HCT116 (cell line): ENCODE data around the gene ZNF304.

Experiments
- CEBPB ChIP-seq: IDR thresholded peaks from 2 replicates; pipeline ENCODE4 v1.6.1; 2012; ENCODE audit warnings: low read depth
- CTCF ChIP-seq, 3 experiments: fragments of 200-600 bp in 1 of 3; sonication (generic) in 1 of 3; IDR thresholded peaks in 2 of 3; conservative IDR thresholded peaks in 1 of 3; 2 replicates each; pipeline ENCODE4 v1.5.1; 2012 to 2017; ENCODE audit warnings: low read depth in 2 of 3, low read length in 2 of 3, antibody characterized with exemption in 1 of 3, borderline replicate concordance in 1 of 3, control low read depth in 1 of 3, mild to moderate bottlenecking in 1 of 3, mixed read lengths in 1 of 3, mixed run types in 1 of 3, moderate library complexity in 1 of 3; ENCODE audit not compliant: insufficient read depth in 1 of 3
- EZH2 ChIP-seq: fragments of 200-600 bp; sonication (generic); IDR thresholded peaks from 2 replicates; pipeline ENCODE4 v1.6.1; 2017; ENCODE audit warnings: antibody characterized with exemption, mixed run types
- EZH2phosphoT487 ChIP-seq: fragments of 200-600 bp; IDR thresholded peaks from 2 replicates; pipeline ENCODE4 v1.6.1; 2018; ENCODE audit warnings: antibody characterized with exemption, borderline replicate concordance
- POLR2A ChIP-seq: IDR thresholded peaks from 2 replicates; pipeline ENCODE4 v1.7.0; 2011; ENCODE audit warnings: borderline replicate concordance; ENCODE audit not compliant: insufficient read depth, insufficient read length; ENCODE audit errors: extremely low read depth
- POLR2AphosphoS5 ChIP-seq: IDR thresholded peaks from 2 replicates; pipeline ENCODE4 v1.6.1; 2011; ENCODE audit warnings: mild to moderate bottlenecking, low read depth, low read length, moderate library complexity
- RAD21 ChIP-seq: IDR thresholded peaks from 2 replicates; pipeline ENCODE4 v1.6.1; 2012; ENCODE audit warnings: low read depth, mild to moderate bottlenecking
- REST ChIP-seq: IDR thresholded peaks from 2 replicates; pipeline ENCODE4 v1.6.1; 2012; ENCODE audit warnings: low read depth
- SP1 ChIP-seq: IDR thresholded peaks from 2 replicates; pipeline ENCODE4 v1.6.1; 2012; ENCODE audit warnings: low read depth
- TCF7L2 ChIP-seq: IDR thresholded peaks from 2 replicates; pipeline ENCODE4 v1.7.0; 2011; ENCODE audit warnings: borderline replicate concordance, inconsistent platforms; ENCODE audit not compliant: insufficient read depth, insufficient read length; ENCODE audit errors: extremely low read depth
- YY1 ChIP-seq: IDR thresholded peaks from 2 replicates; pipeline ENCODE4 v1.6.1; 2011; ENCODE audit warnings: low read length, low read depth, moderate library complexity, mild to moderate bottlenecking; ENCODE audit not compliant: insufficient replicate concordance; ENCODE audit errors: extremely low read depth
- ZFX ChIP-seq: fragments of 450-650 bp; IDR thresholded peaks from 2 replicates; pipeline ENCODE4 v1.6.1; 2017
- ZNF274 ChIP-seq: fragments of 200-500 bp; sonication (Bioruptor generic); IDR thresholded peaks from 2 replicates; pipeline ENCODE4 v1.6.1; 2014; ENCODE audit warnings: mild to moderate bottlenecking, low read depth, low read length, inconsistent platforms

GRCh38 chr19:57324992-57325391 is 26.1 kb upstream of the ZNF304 start:
- TF ChIP-seq CTCF (IDR thresholded peaks at IDR 0.05 in 2 of 3, conservative IDR thresholded peaks at IDR 0.05 in 1 of 3; ENCODE audit: borderline replicate concordance in 1 of 3, insufficient read depth in 1 of 3, low read depth in 2 of 3, low read length in 2 of 3) (no peak), ZFX (no peak), POLR2AphosphoS5 (no peak), CEBPB (no peak), EZH2phosphoT487 (no peak), EZH2 (no peak), POLR2A (no peak), REST (no peak), RAD21 (no peak), SP1 (no peak), TCF7L2 (no peak), YY1 (no peak), ZNF274 (no peak)
